Loucy (cell line): ENCODE data around the gene LENG9.

Experiments used
- CTCF ChIP-seq: fragments of 200-600 bp; sonication (generic); conservative IDR thresholded peaks from 2 replicates; pipeline ENCODE4 v1.5.1; 2014; ENCODE audit warnings: mild to moderate bottlenecking, antibody characterized with exemption, low read length
- EZH2phosphoT487 ChIP-seq: fragments of 200-600 bp; IDR thresholded peaks from 2 replicates; pipeline ENCODE4 v1.6.1; 2018; ENCODE audit warnings: antibody characterized with exemption, mild to moderate bottlenecking, moderate library complexity, borderline replicate concordance

GRCh38 chr19:54464044-54464629, 559 bp upstream of the LENG9 start:
- TF ChIP-seq CTCF (no peak), EZH2phosphoT487 (no peak)
